ENCODE measurements around the gene RPS8. TPM values are rescaled to one million over a fixed set of nuclear protein-coding genes. Genes with fewer than 3 reads are reported as not detected.

Gene RPS8
- 1,690 and 1,756 TPM in 2 replicates for total RNA-seq
- long read RNA-seq, transcript RPS8-202 (6 exons, 881 nt) = major isoform, 264 of 446 reads
- long read RNA-seq, transcript RPS8-207 (5 exons, 1,115 nt) = minor isoform, 20 of 446 reads
- long read RNA-seq, partial matches to known transcripts = 150 of 446 reads
- long read RNA-seq, other reads (novel, unspliced or antisense) = 6 of 446 reads

- peak within 1 kb of the TSS; percentile 98 for H3K27ac Mint-ChIP-seq (ENCODE audit: unreplicated experiment)
- peaks cover 29% of the 10 kb centered on the region for H3K4me1 Mint-ChIP-seq (ENCODE audit: unreplicated experiment)
- peak within 1 kb of the TSS; percentile 93 for H3K4me3 Mint-ChIP-seq (ENCODE audit: unreplicated experiment)
- TF ChIP-seq CTCF (IDR thresholded peaks at IDR 0.05) = no peak
- no peaks in the 10 kb centered on the region for H3K9me3 Mint-ChIP-seq (ENCODE audit: unreplicated experiment)
- no peaks in the 10 kb centered on the region for H3K27me3 Mint-ChIP-seq (ENCODE audit: unreplicated experiment)
- DNase-seq (ENCODE audit: extremely low spot score, unreplicated experiment) = peak; percentile 94
- H3K36me3 Mint-ChIP-seq (ENCODE audit: unreplicated experiment) = peaks cover 27% of the 10 kb centered on the region
Observed at GRCh38 chr1:44775078-44775929, at the start of gene RPS8. RPS8 (plus strand) TSS chr1:44775540; CDS start chr1:44775597, 57 bp downstream.

GRCh38 chr1:44730741-44731512, 44.4 kb upstream of the RPS8 start, which contains the start of gene RNU5D-1:
RNU5D-1 (minus strand) TSS chr1:44731170.
- H3K36me3 Mint-ChIP-seq (ENCODE audit: unreplicated experiment) = no peaks in the 10 kb centered on the region
- H3K9me3 Mint-ChIP-seq (ENCODE audit: unreplicated experiment) = no peaks in the 10 kb centered on the region
- peak; percentile 95 for DNase-seq (ENCODE audit: extremely low spot score, unreplicated experiment)
- H3K27ac Mint-ChIP-seq (ENCODE audit: unreplicated experiment) = peak within 1 kb of the TSS; percentile 99
- peak; percentile 82 for TF ChIP-seq CTCF (IDR thresholded peaks at IDR 0.05)
- peaks cover 28% of the 10 kb centered on the region for H3K4me1 Mint-ChIP-seq (ENCODE audit: unreplicated experiment)
- no peaks in the 10 kb centered on the region for H3K27me3 Mint-ChIP-seq (ENCODE audit: unreplicated experiment)
- H3K4me3 Mint-ChIP-seq (ENCODE audit: unreplicated experiment) = peak within 1 kb of the TSS; percentile 60

- Mint-ChIP-seq H3K27me3 (ENCODE audit: unreplicated experiment) (no peaks in the 10 kb centered on the region), H3K4me3 (ENCODE audit: unreplicated experiment) (no peak overlapping the region), H3K9me3 (ENCODE audit: unreplicated experiment) (no peaks in the 10 kb centered on the region), H3K4me1 (ENCODE audit: unreplicated experiment) (peaks cover 28% of the 10 kb centered on the region), H3K36me3 (ENCODE audit: unreplicated experiment) (no peaks in the 10 kb centered on the region), H3K27ac (ENCODE audit: unreplicated experiment) (peak overlapping the region; percentile 7)
- TF ChIP-seq CTCF (IDR thresholded peaks at IDR 0.05) = no peak
- DNase-seq (ENCODE audit: extremely low spot score, unreplicated experiment) = no peak
Observed at GRCh38 chr1:44733365-44733764, 42.0 kb upstream of the RPS8 start.

- H3K27me3 Mint-ChIP-seq (ENCODE audit: unreplicated experiment) = no peaks in the 10 kb centered on the region
- H3K4me3 Mint-ChIP-seq (ENCODE audit: unreplicated experiment) = no peak overlapping the region
- H3K9me3 Mint-ChIP-seq (ENCODE audit: unreplicated experiment) = no peaks in the 10 kb centered on the region
- no peaks in the 10 kb centered on the region for H3K36me3 Mint-ChIP-seq (ENCODE audit: unreplicated experiment)
- no peak overlapping the region for H3K27ac Mint-ChIP-seq (ENCODE audit: unreplicated experiment)
- no peak for DNase-seq (ENCODE audit: extremely low spot score, unreplicated experiment)
- peaks cover 28% of the 10 kb centered on the region for H3K4me1 Mint-ChIP-seq (ENCODE audit: unreplicated experiment)
- TF ChIP-seq CTCF (IDR thresholded peaks at IDR 0.05) = no peak
Observed at GRCh38 chr1:44733784-44734183, 41.6 kb upstream of the RPS8 start.
